ENCODE data around the gene NCBP2L. TPM values are rescaled to one million over a fixed set of nuclear protein-coding genes. Genes with fewer than 3 reads are reported as not detected.

NCBP2L gene
- total RNA-seq, 1 experiment from 2014 or later = not detected

DNA sequence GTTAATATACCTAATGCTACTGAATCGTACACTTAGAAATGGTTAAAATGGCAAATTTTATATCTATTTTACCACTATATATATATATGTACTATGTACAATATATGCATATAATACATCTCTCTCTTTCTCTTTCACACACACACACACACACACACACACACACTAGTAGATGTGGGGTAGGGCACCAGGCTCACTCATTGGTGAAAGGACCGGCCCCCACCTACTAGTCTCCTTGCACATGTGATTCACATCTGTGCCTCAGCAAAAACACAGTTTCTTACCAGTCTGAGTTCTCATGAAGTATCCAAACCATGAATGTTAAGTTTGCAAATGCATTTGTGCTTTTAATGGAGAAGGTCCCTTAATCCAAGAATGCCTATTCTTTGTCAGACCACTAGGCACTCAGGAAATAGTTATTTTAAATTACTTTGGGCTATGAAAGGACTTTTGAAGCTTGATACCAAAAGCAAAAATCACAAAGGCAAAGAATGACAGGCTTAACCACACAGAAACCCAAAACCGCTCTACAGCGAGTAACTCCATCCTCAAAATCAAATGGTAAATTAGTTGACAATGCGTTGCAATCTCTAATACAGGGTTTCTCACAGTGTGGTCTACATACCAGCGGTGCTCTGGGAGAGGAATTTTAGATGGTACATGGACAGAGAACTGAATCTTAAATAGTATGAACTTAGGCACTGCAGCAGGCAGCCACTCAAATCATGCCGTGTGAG is 7.8 kb upstream of the NCBP2L start:
- Mint-ChIP-seq H3K36me3 (ENCODE audit: insufficient read depth, unreplicated experiment) (peaks cover 14% of the 10 kb centered on the region), H3K27me3 (ENCODE audit: insufficient read depth, unreplicated experiment) (peaks cover 58% of the 10 kb centered on the region), H3K4me1 (ENCODE audit: insufficient read depth, unreplicated experiment) (peaks cover 5% of the 10 kb centered on the region), H3K4me3 (ENCODE audit: unreplicated experiment) (no peak overlapping the region), H3K27ac (ENCODE audit: low read depth, unreplicated experiment) (no peak overlapping the region), H3K9me3 (ENCODE audit: unreplicated experiment) (no peaks in the 10 kb centered on the region)
- no peak for DNase-seq (ENCODE audit: unreplicated experiment)
- no TSS peak for BruUV-seq (replicated peaks)
- TF ChIP-seq, protein P1, sequence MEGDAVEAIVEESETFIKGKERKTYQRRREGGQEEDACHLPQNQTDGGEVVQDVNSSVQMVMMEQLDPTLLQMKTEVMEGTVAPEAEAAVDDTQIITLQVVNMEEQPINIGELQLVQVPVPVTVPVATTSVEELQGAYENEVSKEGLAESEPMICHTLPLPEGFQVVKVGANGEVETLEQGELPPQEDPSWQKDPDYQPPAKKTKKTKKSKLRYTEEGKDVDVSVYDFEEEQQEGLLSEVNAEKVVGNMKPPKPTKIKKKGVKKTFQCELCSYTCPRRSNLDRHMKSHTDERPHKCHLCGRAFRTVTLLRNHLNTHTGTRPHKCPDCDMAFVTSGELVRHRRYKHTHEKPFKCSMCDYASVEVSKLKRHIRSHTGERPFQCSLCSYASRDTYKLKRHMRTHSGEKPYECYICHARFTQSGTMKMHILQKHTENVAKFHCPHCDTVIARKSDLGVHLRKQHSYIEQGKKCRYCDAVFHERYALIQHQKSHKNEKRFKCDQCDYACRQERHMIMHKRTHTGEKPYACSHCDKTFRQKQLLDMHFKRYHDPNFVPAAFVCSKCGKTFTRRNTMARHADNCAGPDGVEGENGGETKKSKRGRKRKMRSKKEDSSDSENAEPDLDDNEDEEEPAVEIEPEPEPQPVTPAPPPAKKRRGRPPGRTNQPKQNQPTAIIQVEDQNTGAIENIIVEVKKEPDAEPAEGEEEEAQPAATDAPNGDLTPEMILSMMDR (IDR thresholded peaks at IDR 0.05; ENCODE audit: unreplicated experiment) = no peak
- POLR2A ChIA-PET = interaction anchor here (1.7 kb wide), 1 partner anchor 96 kb away, joined by 3 read pairs; no protein-coding TSS in a partner anchor
- CTCF ChIA-PET = interaction anchor here (0.9 to 1.1 kb wide), 2 partner anchors 11 to 110 kb away, joined by 4 read pairs; no protein-coding TSS in a partner anchor
- intact Hi-C loops (cut with micrococcal nuclease) = loop anchor here (10.0 kb wide), 1 partner anchor 655 kb away; the partner anchor contains the start of gene RBM41

DNA sequence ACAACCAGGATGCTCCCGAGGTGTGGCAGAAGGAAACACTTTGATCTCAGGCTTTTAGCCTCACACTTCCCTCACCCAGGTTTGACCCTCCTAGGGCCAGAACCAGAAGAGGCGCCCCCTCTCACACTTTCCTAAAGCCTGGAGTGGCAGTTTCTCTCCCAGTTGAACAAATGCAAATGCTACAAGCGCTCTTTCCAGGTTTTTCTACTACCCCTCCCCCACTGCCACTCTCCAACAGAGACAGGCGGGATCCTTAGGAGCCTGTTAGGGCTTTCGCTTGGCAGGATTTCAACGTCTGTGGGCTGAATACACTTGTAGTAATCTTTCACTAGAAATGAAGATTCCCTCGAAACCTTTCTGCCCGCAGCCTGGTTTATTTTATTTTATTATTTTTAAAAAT is 4.3 kb upstream of the NCBP2L start:
- ChIA-PET POLR2A (interaction anchor here (1.0 to 5.7 kb wide), 5 partner anchors 25 to 97 kb away, joined by 3 to 129 read pairs (median 5); no protein-coding TSS in a partner anchor), CTCF (interaction anchor here (2.0 to 4.6 kb wide), 2 partner anchors 24 to 56 kb away, joined by 8 to 50 read pairs; no protein-coding TSS in a partner anchor)
- no peak overlapping the region for H3K4me3 Mint-ChIP-seq (ENCODE audit: unreplicated experiment)
- peaks cover 14% of the 10 kb centered on the region for H3K36me3 Mint-ChIP-seq (ENCODE audit: insufficient read depth, unreplicated experiment)
- no peak overlapping the region for H3K27ac Mint-ChIP-seq (ENCODE audit: low read depth, unreplicated experiment)
- H3K27me3 Mint-ChIP-seq (ENCODE audit: insufficient read depth, unreplicated experiment) = peaks cover 57% of the 10 kb centered on the region
- no peaks in the 10 kb centered on the region for H3K9me3 Mint-ChIP-seq (ENCODE audit: unreplicated experiment)
- intact Hi-C loops (cut with micrococcal nuclease) = loop anchor here (10.0 kb wide), 1 partner anchor 658 kb away; the partner anchor contains the start of gene RBM41
- peaks cover 18% of the 10 kb centered on the region for H3K4me1 Mint-ChIP-seq (ENCODE audit: insufficient read depth, unreplicated experiment)
- no peak for DNase-seq (ENCODE audit: unreplicated experiment)
- TF ChIP-seq, protein P1 (IDR thresholded peaks at IDR 0.05; ENCODE audit: unreplicated experiment) = no peak
- BruUV-seq (replicated peaks) = no TSS peak

DNA sequence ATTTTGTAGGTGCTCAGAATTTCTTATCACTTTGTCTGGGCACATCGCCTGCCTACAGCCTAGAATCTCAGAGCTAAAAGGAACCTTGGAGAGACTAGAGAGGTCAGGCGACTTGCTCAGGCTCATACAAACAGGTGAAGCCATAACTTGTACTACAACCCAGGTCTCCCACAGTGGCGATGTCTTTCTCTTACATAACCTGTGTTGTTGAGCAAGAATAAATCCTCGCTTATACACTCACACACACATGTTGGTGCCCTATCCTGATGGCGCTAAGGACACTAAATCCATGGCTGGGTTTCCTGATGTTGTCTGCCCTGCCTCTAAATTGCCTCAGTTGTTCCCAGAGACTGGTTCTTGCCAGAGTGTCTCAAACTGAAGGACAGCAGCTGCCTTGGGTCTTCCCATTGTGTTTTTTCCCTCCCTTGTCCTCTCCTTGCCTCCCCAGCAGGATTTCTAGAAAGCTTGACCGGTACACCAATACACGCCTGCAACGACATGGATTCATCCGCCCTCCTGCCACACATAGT is 3.6 kb upstream of the NCBP2L start:
- ChIA-PET CTCF (interaction anchor here (0.8 to 8.6 kb wide), 6 partner anchors 7 to 116 kb away, joined by 4 to 139 read pairs (median 9); no protein-coding TSS in a partner anchor), POLR2A (interaction anchor here (1.2 to 5.7 kb wide), 5 partner anchors 26 to 97 kb away, joined by 3 to 129 read pairs (median 35); no protein-coding TSS in a partner anchor)
- peaks cover 57% of the 10 kb centered on the region for H3K27me3 Mint-ChIP-seq (ENCODE audit: insufficient read depth, unreplicated experiment)
- BruUV-seq (replicated peaks) = TSS peak; percentile 18
- H3K27ac Mint-ChIP-seq (ENCODE audit: low read depth, unreplicated experiment) = no peak overlapping the region
- no peak for DNase-seq (ENCODE audit: unreplicated experiment)
- H3K9me3 Mint-ChIP-seq (ENCODE audit: unreplicated experiment) = no peaks in the 10 kb centered on the region
- H3K36me3 Mint-ChIP-seq (ENCODE audit: insufficient read depth, unreplicated experiment) = peaks cover 14% of the 10 kb centered on the region
- H3K4me1 Mint-ChIP-seq (ENCODE audit: insufficient read depth, unreplicated experiment) = peaks cover 18% of the 10 kb centered on the region
- TF ChIP-seq, protein P1 (IDR thresholded peaks at IDR 0.05; ENCODE audit: unreplicated experiment) = no peak
- H3K4me3 Mint-ChIP-seq (ENCODE audit: unreplicated experiment) = peak overlapping the region; percentile 76
- intact Hi-C loops (cut with micrococcal nuclease) = loop anchor here (10.0 kb wide), 1 partner anchor 659 kb away; the partner anchor contains the start of gene RBM41

All from MCF 10A (cell line).